Activated CD4-positive, alpha-beta T cell treated with anti-CD3 and anti-CD28 coated beads for 1 hour (primary cell): ENCODE measurements around the gene FMN1.

Experiments used
- DNase-seq: peaks from one replicate; pipeline ENCODE4 v3.0.0-alpha.2; 2020

FMN1 gene

DNA sequence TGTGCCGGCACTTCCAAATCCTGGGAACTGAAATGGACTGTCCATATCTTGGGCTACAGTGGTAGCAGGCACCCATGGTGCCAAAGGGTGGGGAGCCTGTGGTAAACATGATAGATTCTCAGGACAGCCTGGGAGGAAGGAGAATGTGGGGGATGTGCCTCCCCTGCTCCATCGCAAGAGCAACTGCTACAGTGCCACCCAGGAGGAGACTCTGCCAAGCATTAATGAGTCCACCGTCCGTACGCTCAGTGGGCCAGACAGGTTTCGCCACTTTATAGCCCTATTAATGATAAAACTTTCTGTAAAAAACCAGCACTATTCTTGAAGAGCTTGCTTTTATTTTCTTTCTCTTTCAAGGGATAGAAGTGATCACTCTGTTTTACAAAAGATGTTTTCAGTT lies 75.2 kb downstream of the FMN1 start:
- no peak for DNase-seq

DNA sequence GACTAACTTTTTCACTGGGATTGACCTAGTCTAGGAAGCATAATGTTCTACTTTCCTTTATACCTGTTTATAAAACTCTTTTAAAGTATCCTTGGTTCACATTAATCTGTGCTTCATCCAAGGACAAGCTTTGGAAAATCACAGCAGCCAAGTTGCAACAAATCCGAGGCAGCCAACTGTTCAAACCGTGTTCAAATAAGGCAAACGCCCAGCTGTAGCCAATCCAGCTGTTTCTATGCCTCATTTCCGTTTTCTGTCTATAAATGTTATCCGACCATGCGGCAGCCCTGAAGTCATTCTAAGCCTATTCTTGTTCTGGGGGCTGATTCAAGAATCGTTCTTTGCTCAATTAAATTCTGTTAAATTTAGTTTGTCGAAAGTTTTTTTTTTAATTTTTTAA lies 78.3 kb downstream of the FMN1 start:
- no peak for DNase-seq

DNA sequence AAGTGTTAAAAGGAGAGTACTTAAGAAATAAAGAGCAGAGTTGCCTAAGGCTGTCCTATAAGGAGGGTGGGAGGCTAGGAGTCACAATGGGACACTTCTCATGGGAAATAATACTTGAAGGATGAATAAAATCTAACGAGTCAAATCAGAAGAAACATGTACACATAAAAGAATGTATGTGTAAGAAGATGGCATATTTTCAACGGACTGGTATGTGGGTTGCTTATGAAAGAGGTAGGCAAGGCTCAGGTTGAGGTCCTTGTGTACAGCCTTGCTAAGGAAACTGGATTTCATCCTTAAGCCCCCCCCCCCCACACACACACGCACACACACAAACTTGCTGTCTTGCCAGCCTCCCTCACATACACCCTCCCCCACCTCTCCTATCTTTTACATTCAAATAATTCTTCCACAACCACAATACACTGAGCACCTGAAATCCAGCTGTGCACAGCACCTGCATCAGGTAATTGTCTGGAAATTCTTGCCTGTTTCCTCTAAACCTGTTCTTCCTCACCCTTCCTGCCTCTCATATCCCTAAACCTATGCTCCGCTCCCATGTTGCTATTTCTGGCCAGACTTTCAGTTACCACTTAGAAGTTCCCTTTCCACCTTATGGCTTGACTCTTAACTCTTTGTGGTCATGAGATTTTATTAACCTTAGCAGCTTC lies 79.2 kb downstream of the FMN1 start:
- DNase-seq: no peak

DNA sequence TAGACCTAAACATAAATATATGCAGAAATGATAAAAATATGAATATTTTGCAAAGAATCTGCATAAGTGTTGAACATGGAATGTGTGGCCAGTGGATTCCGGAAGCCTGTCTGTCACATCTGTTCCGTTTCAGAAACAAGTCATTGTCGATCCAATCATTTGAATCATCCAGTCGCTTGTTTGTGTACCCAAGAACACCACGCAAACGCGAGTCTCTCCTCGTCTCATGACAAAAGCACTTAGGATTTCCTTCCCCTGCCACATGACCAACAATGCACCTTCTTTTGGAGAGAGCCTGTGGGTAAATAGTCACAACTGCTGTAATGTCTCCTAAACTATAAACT lies 80.2 kb downstream of the FMN1 start:
- no peak for DNase-seq

DNA sequence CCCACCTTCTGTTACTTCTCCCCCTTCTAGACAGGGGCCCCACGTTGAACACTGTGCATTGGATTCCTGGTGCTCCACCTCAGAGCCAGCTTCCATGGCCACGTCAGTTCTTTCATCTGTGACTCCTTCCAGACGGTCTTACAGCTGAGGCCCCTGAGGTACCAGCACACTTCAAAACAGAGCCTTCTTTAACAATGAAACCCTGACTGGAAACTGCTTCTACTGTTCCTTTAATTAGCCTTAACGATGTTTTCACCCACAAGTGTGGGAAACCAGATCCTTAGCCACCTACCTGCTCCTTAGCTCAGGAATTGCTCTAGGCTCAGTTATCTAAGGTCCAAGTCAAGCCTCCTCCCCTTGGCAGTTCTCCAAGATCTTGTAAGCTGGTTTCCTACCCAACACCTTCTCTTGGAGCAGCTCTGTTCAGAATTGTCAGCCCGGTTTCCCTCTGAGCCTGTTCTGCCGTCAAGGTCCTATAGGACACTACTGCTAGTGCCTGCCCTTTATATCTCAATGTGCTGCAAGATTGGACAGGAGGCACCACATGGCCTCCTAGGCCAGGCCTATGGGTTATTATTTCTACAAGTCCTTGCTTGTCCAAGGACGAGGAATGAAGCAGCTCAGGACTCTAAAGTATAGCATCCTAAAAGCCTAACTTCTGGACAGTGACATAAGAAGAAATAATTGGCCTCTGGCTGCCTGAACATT lies 80.7 kb downstream of the FMN1 start:
- DNase-seq: no peak

DNA sequence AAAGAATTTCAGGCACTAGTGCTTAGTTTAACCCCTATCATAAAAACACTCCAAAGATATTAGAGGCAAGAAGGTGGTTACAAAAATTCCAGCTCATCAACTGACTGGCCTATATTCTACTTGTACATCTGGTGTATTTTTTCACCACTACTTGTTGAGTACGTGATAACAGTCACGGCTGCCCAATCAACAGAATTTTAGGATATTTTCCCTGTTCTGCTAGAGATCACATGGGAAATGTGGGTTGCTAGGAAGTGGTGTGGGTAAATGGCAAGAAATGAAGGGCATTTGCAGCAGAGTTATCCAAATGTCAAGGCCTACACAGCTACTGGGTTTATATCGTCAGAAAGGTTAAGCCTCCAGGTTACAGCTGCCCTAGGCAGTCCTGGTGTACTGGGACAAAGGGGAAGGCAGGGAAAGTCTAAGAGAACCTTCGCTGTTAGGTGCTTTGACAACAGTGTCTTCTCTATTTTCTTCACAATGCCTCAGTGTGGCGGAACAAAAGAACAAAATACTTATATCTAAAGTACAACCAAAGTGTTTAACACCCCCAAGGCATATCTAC lies 81.9 kb downstream of the FMN1 start:
- DNase-seq: no peak

DNA sequence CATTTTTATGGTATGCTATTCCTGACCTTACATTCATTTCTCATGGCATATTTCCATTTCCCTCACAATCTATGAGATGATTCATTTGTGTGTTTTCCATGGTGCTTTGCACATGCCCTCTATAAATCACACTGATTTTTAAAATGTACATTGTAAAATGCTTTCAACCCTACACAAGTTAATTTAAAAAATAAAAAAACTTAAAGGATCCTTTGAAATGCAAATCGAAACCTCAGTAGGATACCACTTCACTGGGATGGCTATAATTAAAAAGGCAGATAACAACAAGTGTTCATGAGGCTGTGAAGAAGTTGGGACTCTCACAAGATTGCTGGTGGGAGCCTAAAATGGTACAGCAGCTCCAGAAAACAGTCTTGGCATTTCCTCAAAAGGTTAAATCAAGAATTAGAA lies 83.5 kb downstream of the FMN1 start:
- DNase-seq: no peak

DNA sequence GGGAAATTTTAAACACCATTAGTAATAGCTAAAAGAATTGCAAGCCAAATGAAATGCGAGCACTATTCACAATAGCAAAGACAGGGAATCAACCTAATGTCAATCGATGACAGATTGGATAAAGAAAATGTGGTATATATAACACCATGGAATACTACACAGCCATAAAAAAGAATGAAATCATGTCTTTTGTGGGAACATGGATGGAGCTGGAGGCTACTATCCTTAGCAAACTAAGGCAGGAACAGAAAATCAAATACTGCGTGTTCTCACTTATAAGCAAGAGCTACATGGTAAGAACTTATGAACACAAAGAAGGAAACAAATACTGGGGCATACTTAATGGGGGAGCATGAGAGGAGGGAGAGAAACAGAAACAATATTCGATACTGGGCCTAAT lies 85.2 kb downstream of the FMN1 start:
- no peak for DNase-seq

DNA sequence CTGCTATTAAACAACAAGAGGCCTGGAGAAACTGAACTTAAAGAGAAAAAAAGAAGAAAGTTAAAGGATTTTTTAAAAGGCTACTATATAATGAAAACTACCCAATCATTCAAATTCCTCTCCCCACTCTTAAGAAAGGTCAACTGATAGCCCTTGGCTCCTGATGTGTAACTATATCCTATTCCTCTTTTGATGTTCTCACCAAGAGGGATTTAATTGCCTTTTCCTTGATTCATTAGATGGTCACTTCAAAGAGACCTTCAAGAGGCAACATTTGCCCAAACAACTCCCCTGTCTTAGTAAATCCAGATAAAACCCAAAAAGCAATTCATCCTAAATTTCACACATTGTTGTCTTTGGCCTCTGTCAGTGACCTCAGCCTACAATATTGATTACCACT lies 86.0 kb downstream of the FMN1 start:
- no peak for DNase-seq

DNA sequence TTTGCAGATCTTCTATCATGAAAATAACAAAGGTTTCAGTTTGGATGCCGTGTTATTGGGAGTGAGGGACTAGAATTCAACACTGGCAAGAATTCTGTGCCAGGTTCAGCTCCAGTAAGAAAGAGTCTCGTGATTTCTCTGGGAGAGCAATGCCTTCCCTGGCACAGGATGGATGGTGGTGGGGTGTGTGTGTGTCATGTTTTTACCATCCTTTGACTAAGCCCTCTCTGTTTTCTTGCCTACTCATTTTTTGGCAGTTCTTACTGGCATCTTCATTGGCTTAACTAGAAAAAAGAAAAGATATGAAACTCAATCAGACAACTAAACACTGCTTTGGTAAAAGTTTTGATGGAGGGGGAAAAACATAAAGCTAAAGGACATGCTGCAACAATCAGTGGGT lies 86.6 kb downstream of the FMN1 start:
- DNase-seq: no peak

DNA sequence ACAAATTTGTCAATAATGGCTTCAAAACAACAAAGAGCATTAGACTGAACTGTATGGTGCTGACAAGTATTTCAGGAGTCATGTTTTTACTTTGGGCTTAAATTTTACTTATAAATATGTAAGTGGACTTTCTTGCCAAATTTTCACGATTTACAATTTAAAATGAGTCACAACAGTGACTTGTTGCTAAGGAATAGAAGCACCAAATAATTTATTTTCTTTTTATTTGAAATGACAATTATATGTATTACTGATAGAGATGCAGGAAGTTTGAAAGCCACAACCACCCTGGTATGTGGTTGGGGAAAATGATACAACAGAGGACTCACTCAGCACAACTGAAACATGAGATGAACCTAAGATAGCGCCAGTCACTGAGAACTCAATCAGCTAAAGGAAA lies 90.3 kb downstream of the FMN1 start:
- DNase-seq: no peak

DNA sequence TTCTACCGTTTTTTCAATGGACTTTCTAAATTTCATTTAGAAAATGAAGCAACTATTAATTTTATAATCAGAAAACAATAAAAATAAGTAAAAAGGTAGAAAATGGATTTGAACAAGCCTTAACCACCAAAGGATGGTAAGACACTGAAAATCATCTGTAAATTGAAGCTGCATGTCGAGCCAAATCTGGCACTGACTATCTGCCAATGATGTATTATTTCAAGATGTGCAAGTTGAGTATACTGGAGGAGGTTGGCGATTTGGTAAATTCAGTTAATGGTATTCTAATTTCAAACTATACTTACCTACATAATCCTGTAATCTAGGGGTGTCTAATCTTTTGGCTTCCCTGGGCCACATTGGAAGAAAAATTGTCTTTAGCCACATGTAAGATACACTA lies 93.5 kb downstream of the FMN1 start:
- DNase-seq: no peak

DNA sequence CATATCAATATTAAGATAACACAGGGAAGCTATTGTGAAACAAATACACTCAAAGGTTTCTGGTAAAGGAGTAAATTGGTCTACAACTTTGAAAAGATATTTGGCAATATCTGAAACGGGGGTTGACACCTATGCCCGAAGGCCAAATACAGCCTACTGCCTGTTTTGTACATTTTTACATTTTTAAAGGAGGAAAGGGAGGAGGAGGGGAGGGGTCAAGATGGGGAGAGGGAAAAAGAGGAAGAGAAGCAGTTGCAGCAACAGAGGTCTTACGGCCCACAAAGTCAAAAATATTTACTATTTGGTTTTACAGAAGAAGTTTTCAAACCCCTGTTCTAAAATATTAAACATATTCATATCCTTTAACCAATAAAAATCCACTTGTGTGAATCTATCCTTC lies 94.2 kb downstream of the FMN1 start:
- DNase-seq: no peak

DNA sequence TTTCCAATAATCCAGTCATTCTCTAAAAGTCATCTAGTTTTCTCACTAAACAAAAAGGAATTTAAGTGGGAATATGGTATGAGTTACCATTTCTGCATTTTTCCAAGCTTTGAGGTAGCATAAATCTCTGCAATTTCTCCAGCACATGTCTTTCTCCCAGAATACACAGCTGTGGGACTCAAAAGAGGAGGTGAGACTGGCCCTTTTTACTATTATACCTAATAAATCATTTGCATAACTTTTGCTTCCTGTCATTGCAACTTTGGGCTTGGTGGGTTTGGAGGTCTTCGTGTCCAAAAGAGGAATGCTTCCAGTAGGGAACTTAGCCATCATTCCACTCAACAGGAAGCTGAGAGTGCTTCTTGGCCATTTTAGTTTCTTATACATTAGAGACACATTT lies 94.8 kb downstream of the FMN1 start:
- no peak for DNase-seq

DNA sequence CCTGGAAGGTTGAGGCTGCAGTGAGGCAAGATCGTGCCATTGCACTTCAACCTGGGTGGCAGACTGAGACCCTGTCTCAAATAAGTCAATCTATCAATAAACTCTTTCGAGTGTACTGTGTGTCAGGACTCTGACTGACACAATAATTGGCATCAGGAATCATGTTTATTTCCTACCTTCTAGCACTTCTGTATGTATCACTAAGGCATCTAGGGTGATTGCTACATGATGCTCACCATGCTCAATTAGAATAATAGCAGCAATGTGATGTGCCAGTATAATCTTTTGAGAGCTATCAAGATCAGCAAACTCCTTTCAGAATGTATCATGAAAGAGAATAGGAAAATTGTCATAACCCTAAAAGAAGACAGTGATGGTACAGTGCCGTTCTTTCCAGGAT lies 95.3 kb downstream of the FMN1 start:
- DNase-seq: no peak

DNA sequence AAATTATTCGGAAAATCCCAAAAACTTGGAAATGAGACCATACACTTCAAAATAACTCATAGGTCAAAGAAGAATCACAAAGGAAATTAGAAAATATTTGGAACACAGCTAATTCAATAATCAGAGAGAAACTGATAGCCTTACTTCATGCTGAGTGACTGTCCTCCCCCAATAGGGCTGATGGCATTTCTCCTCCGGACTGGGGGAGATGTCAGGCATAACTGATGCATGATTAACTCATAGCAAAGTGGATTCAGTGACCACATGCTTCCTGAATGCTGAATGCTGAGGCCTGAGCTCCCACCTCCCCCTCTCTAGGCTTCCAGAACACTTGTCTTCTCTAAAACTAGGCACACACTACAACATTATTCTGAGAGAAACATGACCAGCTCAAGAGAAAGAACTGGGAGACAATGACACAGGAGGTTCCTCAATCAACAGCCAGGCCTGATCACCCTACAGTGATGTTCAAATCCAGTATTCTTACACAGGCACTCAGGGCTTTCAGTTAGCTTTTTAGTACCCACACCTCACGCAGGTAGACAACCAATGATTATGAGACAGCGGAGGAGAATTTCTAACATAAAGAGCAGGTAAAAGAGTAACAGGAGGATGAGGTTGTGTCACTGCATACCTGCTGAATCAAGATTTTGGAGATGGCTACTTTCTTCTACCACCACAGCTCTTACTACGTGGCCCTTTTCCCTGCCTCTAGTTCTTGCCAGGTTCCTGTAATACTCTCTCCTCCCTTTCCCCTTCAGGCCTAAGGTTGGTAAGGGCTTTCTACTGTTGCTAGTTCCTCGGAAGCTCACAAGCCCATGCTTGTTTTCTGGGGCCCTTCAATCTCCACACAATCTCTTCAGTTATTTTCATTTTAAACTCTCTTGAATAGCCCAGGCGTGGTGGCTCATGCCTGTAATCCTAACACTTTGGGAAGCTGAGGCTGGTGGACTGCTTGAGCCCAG lies 96.1 kb downstream of the FMN1 start:
- no peak for DNase-seq

DNA sequence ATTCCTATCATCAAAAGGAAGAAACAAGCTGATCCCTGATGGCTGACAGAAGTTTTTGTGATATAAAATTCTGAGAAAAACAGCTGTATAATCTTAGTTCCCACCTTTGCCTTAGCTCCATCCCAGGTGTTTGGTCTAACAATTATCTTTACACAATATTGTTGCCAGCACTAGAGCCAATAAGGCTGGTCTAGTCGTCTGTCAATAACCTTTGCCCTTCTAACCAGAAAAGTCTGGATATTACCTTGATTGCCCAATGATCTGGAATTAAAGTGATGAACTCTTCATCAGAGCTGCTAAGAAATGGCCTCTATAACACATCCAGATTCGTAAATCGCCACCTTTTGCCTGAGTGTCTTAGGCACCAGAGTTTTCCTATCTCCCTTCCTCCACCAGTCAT lies 98.4 kb downstream of the FMN1 start:
- no peak for DNase-seq

DNA sequence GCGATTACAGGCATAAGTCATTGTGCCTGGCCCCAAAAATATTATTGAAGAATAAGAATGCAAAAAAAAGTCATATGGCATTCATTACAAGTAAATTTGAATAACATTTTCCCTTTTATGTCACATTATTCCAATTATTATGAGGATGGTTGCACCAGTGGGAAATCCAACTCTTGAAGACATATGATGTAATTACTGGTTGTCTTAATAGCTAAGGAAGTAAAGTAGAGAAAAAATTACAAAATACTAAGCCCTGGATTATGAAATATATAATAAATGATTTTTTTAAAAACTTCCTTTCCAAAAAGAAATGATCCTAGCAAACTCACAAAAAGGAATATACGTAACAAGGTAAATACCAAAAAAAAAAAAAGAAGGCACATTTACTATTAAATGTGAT lies 98.9 kb downstream of the FMN1 start:
- DNase-seq: no peak

DNA sequence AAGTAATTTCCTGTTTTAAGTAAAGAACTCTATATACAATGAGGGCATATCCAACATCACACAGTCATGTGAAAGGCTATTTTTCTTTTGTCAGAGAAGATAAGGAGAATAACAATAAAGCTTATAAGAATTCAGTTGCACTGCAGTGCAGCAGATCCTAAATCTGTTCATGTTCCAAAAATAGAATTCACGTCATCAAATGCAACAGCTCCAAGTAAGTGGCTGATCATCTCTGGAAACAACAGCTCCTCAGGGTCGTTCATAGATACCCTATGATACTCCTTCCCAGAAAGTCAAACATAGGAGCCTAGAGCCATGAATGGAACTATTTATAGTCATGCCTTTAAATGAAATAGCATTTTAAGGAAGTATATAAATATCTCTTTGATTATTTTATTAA lies 100.2 kb downstream of the FMN1 start:
- no peak for DNase-seq

DNA sequence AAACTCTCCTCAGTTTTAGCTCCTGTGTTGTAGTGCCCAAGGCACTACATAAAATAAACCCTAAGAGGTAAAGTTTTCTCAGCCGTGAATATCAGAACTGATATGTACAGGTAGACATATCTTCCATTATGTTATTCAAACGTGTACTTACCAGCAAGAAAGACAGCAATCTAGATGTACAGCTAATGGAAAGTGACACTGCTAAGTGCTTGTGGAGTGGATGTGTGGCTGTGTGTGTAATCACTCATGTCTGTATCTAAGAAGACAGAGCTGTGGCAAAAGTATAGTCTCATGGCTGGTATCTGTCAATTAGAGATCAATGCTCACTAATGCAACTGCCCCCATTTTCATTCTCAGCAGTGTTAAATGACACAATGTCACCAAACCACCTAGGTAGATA lies 101.3 kb downstream of the FMN1 start:
- DNase-seq: no peak

DNA sequence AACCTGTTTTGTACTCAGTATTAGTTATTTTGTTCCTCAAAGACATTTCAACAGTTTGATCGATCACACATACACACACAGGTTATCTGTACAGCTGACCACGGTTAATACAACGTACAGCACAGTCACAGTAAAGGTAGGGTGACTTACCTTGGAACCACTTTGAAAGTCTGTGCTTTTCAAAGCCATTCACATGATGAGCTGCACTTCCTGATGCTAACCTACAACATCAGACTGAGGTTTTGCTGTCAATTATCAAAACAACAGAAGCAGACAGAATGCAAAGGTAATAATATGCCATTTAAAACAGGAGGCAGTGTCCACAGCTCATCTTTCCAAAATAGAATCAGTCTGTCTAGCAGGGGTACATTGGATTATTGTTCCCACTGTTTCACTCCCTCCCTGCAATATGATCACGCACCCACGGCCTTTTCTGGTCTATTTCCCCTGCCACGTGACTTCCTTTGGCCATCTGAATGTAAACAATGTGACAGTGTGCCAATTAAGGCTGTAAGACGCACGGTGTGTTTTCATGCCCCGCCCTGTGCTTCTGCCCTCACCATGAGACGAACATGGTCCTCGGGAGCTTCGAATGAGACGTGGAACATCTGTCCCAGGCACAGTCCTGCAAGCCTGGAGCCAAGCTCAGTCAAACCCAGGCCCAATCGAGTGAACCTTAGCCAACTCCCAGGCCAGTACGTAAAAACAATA lies 102.4 kb downstream of the FMN1 start:
- DNase-seq: no peak

DNA sequence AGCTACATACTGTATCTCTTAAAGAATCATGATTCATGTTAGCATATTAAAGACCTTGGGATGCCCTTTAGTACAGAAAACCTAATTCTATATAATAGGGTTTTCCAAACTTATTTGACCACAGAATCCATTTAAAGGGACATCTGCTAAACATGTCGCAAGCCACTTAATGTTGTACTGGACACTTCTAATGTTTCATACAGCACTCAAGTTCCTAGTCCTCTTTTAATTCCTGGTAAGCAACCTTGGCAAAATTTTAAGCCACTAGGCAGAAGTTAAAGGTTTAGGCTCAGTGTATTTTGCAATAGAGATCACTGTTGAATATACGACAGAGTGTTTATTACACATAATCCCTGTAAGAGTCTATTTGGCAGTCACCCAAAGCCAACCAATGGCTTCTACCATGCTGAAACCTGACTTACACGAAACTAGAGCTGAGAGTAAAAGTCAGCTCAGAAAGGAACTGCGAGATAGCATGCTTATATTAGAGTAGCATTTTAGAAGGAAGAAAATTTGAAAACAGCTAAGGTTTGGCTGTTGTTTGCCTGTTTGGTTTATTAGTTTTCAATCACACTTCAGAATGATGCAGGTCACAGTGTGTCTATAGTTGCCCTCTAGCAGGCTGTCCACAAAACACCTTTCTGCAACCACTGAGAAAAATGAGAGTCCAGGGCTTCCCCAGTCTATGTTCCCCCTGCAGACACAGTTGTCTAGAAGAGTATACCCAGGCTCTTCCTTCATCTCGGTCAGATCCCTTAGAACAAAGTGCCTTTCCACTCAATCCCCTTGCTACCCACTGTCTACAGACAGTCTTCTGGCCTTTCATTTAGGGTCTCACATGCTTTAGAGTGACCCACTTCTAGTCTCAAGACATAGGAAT lies 104.4 kb downstream of the FMN1 start:
- DNase-seq: no peak
